GM23248 (cell line): ENCODE measurements around the gene PYURF. TPM values are rescaled to one million over a fixed set of nuclear protein-coding genes. Genes with fewer than 3 reads are reported as not detected.

ENCODE experiments used
- DNase-seq: peaks from one replicate; pipeline ENCODE4 v3.0.0-alpha.2; 2015
- H2AFZ ChIP-seq: fragments of 200-600 bp; sonication (generic); 2 replicates; pipeline ENCODE4 v1.6.1; 2016; ENCODE audit warnings: antibody characterized with exemption
- H3F3A ChIP-seq: fragments of 200-600 bp; sonication (generic); 2 replicates; pipeline ENCODE4 v1.6.1; 2016; ENCODE audit warnings: mild to moderate bottlenecking, antibody characterized with exemption, mixed run types; ENCODE audit not compliant: insufficient read depth
- H3K27ac ChIP-seq: fragments of 200-600 bp; sonication (generic); 2 replicates; pipeline ENCODE4 v1.5.1; 2016; ENCODE audit warnings: mild to moderate bottlenecking
- H3K27me3 ChIP-seq: fragments of 200-600 bp; sonication (generic); replicated peaks from 2 replicates; pipeline ENCODE4 v1.6.1; 2016; ENCODE audit warnings: mild to moderate bottlenecking; ENCODE audit not compliant: insufficient read depth
- H3K36me3 ChIP-seq: fragments of 200-600 bp; sonication (generic); 2 replicates; pipeline ENCODE4 v1.6.1; 2016; ENCODE audit warnings: low read depth, mild to moderate bottlenecking
- H3K4me1 ChIP-seq: fragments of 200-600 bp; sonication (generic); 2 replicates; pipeline ENCODE4 v1.6.1; 2016; ENCODE audit warnings: mild to moderate bottlenecking; ENCODE audit not compliant: insufficient read depth
- H3K4me2 ChIP-seq: fragments of 200-600 bp; sonication (generic); one replicate; pipeline ENCODE4 v1.6.1; 2016; ENCODE audit warnings: mild to moderate bottlenecking; ENCODE audit not compliant: unreplicated experiment
- H3K4me3 ChIP-seq: fragments of 200-600 bp; sonication (generic); 2 replicates; pipeline ENCODE4 v1.5.1; 2016; ENCODE audit warnings: mild to moderate bottlenecking
- H3K79me2 ChIP-seq: fragments of 200-600 bp; sonication (generic); 2 replicates; pipeline ENCODE4 v1.6.1; 2016; ENCODE audit warnings: mild to moderate bottlenecking; ENCODE audit not compliant: insufficient read depth
- H3K9ac ChIP-seq: fragments of 200-600 bp; sonication (generic); 2 replicates; pipeline ENCODE4 v1.6.1; 2016; ENCODE audit warnings: mild to moderate bottlenecking
- H3K9me2 ChIP-seq: fragments of 200-600 bp; sonication (generic); 2 replicates; pipeline ENCODE4 v1.6.1; 2016; ENCODE audit warnings: mixed run types, mild to moderate bottlenecking, moderate library complexity; ENCODE audit not compliant: insufficient read depth
- H3K9me3 ChIP-seq: fragments of 200-600 bp; sonication (generic); one replicate; pipeline ENCODE4 v1.6.1; 2017; ENCODE audit warnings: low read depth
- H4K20me1 ChIP-seq: fragments of 200-600 bp; sonication (generic); 2 replicates; pipeline ENCODE4 v1.6.0; 2016; ENCODE audit not compliant: insufficient read depth
- EZH2 ChIP-seq: fragments of 200-600 bp; sonication (generic); IDR thresholded peaks from 2 replicates; pipeline ENCODE4 v1.6.1; 2018; ENCODE audit warnings: antibody characterized with exemption, mild to moderate bottlenecking; ENCODE audit not compliant: insufficient read depth, poor library complexity, severe bottlenecking
- EZH2phosphoT487 ChIP-seq: fragments of 200-600 bp; sonication (generic); IDR thresholded peaks from 2 replicates; pipeline ENCODE4 v1.6.1; 2018; ENCODE audit warnings: antibody characterized with exemption, moderate library complexity, mild to moderate bottlenecking, low read depth; ENCODE audit not compliant: insufficient read depth
- WGBS, 2 experiments: methylation state at CpG; one replicate each; pipeline ENCODE4 v1.1.6; 2015 to 2017; ENCODE audit warnings: low lambda C conversion rate in 2 of 2, low coverage in 1 of 2; ENCODE audit errors: missing lambda C conversion rate in 2 of 2; 5-methylcytosine and 5-hydroxymethylcytosine counted together
- in situ Hi-C: fragments of 300-500 bp; cut with MboI; formaldehyde crosslinking; loops from 2 replicates; pipeline ENCODE4 v1.15.0; 2020
- polyA plus RNA-seq: library from polyadenylated mRNA; unstranded; fragments of >200 nt; fragmentation: Nextera tagmentation; extraction: Ambion mirVana; gene quantifications from 2 replicates; pipeline ENCODE4 v1.2.1, GENCODE V29; 2016
- total RNA-seq: library from RNA; depleted of rRNA; stranded (reverse); fragments of >200 nt; shearing (Covaris generic); gene quantifications from 2 replicates; pipeline ENCODE4 v1.2.3, GENCODE V29; 2014

Gene PYURF
- total and polyA plus RNA-seq, 2 experiments from 2014 or later = 93.8 to 178 TPM

DNA sequence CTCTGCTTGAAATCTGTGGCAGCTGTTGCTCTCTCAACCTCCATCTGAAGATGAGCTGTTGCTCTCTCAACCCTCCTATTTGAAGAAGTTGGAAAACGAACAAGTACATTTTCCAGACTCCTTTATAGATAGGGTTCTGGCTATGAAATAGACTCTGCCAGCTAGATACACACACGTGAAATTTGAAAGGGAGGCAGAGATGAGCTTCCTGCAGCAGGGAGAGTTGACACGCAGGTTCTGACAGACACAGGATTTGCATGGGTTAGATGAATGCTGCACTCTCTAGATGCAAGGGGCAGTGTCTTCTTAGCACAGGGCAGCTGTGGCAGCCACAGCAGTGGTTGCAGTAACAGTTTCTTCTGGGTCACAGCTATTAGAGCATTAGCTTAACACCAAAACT lies 8.0 kb upstream of the PYURF start:
- TF ChIP-seq EZH2 = no peak
- TF ChIP-seq EZH2phosphoT487 = no peak
- 10 to 15% methylated on average over 3 of the region's 3 CpGs for WGBS, 2 experiments
- H2AFZ ChIP-seq = peak overlapping the region; percentile 72
- in situ Hi-C loops = loop anchor here (10.0 to 25.0 kb wide), 3 partner anchors 123 to 493 kb away; no protein-coding TSS in a partner anchor
- peak; percentile 46 for DNase-seq
- H3K9ac ChIP-seq = peak overlapping the region; percentile 81
- H3K79me2 ChIP-seq = peaks cover 47% of the 10 kb centered on the region
- H3K9me3 ChIP-seq = no peaks in the 10 kb centered on the region
- peak overlapping the region; percentile 57 for H3K4me3 ChIP-seq
- H3K27ac ChIP-seq = peak overlapping the region; percentile 99
- peaks cover 39% of the 10 kb centered on the region for H3K4me1 ChIP-seq
- no peaks in the 10 kb centered on the region; the same call in 1 of the 2 replicates for H3K9me2 ChIP-seq
- no peaks in the 10 kb centered on the region for H3K36me3 ChIP-seq
- no peaks in the 10 kb centered on the region for H3K27me3 ChIP-seq
- peaks cover 37% of the 10 kb centered on the region for H3F3A ChIP-seq
- no peaks in the 10 kb centered on the region for H4K20me1 ChIP-seq
- peak overlapping the region; percentile 71 for H3K4me2 ChIP-seq

DNA sequence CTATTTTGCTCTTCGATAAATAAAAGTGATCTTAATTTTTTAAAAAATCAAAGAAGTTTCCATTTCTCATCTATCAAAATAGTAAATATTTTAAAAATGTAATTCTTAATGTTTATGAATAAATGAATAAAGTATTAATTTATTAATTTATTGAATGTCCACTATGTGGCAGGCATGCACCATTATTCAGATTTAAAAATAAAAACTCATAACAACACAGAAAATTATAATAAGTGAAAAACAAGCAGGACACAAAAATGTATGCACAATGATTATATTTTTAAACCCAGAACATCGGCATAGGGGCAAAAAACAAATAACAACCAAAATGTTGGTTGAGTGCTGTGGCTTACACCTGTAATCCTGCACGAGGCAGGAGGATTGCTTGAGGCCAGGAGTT lies 5.3 kb upstream of the PYURF start:
- no peaks in the 10 kb centered on the region for H3K27me3 ChIP-seq
- in situ Hi-C loops = loop anchor here (25.0 kb wide), 1 partner anchor 283 kb away; no protein-coding TSS in a partner anchor
- no peak overlapping the region for H3K4me2 ChIP-seq
- no peak overlapping the region for H3K27ac ChIP-seq
- H3K9me2 ChIP-seq = no peaks in the 10 kb centered on the region
- peaks cover 39% of the 10 kb centered on the region for H3K4me1 ChIP-seq
- no peaks in the 10 kb centered on the region for H3K9me3 ChIP-seq
- H3K36me3 ChIP-seq = no peaks in the 10 kb centered on the region
- no peaks in the 10 kb centered on the region for H4K20me1 ChIP-seq
- no peak overlapping the region for H3K4me3 ChIP-seq
- 62 to 64% methylated on average over 3 of the region's 3 CpGs for WGBS, 2 experiments
- H3F3A ChIP-seq = peaks cover 29% of the 10 kb centered on the region
- TF ChIP-seq EZH2phosphoT487 = no peak
- TF ChIP-seq EZH2 = no peak
- H3K79me2 ChIP-seq = peaks cover 73% of the 10 kb centered on the region
- DNase-seq = peak; percentile 38
- no peak overlapping the region for H2AFZ ChIP-seq
- no peak overlapping the region for H3K9ac ChIP-seq

DNA sequence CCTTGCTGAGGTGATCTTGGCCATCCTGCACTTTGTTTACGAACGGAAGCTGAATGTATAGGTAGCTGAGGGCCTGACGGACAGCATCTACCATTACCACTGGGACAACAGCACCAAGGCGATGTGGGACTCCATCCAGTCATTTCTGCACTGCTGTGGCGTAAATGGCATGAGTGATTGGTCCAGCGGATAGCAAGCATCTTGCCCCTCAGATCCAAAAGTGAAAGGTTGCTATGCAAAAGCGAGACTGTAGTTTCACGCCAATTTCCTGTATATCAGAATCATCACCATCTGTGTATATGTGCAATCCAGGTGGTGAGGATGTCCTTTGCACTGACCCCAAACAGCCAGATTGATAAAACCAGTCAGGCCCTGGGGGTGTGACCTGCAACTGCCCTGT lies 4.2 kb upstream of the PYURF start:
- Histone ChIP-seq H3K9me3 (no peaks in the 10 kb centered on the region), H3K36me3 (no peaks in the 10 kb centered on the region), H3K79me2 (peaks cover 83% of the 10 kb centered on the region), H3K4me2 (no peak overlapping the region), H4K20me1 (no peaks in the 10 kb centered on the region), H3K4me3 (no peak overlapping the region), H3K9ac (no peak overlapping the region), H3K9me2 (no peaks in the 10 kb centered on the region), H3F3A (peaks cover 19% of the 10 kb centered on the region), H3K4me1 (peaks cover 28% of the 10 kb centered on the region), H3K27me3 (no peaks in the 10 kb centered on the region), H3K27ac (no peak overlapping the region), H2AFZ (no peak overlapping the region)
- TF ChIP-seq EZH2phosphoT487 = no peak
- TF ChIP-seq EZH2 = no peak
- in situ Hi-C loops = loop anchor here (25.0 kb wide), 1 partner anchor 285 kb away; no protein-coding TSS in a partner anchor
- no peak for DNase-seq
- 92 to 99% methylated on average over 8 of the region's 8 CpGs for WGBS, 2 experiments

DNA sequence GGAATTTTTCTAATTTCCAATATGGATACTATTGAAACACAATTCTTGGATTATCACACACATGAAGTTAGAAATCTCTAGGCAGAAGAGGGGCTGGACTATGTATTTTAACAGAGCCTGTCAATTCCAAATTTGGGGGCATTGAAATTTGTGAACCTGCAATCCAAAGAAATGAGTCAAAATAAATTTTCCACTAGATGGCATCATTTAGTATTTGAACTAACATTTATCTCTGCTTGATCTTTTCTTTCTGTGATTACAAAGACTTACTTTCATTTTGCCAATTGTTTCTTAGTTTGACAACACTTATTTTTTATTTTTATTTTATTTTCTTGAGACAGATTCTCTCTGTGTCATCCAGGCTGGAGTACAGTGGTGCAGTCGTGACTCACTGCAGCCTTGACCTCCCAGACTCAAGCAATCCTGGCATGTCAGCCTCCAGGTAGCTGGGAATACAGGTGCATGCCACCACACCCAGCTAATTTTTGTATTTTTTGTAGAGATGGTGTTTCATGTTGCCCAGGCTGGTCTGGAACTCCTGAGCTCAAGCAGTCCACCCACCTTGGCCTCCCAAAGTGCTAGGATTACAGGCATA lies 2.7 kb upstream of the PYURF start:
- H3K36me3 ChIP-seq = peaks cover 1% of the 10 kb centered on the region; the same call in 1 of the 2 replicates
- H2AFZ ChIP-seq = no peak overlapping the region
- in situ Hi-C loops = loop anchor here (25.0 kb wide), 1 partner anchor 286 kb away; no protein-coding TSS in a partner anchor
- H3F3A ChIP-seq = peaks cover 20% of the 10 kb centered on the region
- H3K79me2 ChIP-seq = peaks cover 91% of the 10 kb centered on the region
- H3K9me2 ChIP-seq = no peaks in the 10 kb centered on the region
- peak; percentile 58 for DNase-seq
- H3K27me3 ChIP-seq = no peaks in the 10 kb centered on the region
- 0 to 3% methylated on average over 1 of the region's 1 CpG for WGBS, 2 experiments
- H3K9me3 ChIP-seq = no peaks in the 10 kb centered on the region
- H3K9ac ChIP-seq = peak overlapping the region; percentile 11; the same call in 1 of the 2 replicates
- peak overlapping the region; percentile 13 for H3K27ac ChIP-seq
- no peak overlapping the region for H3K4me3 ChIP-seq
- peaks cover 29% of the 10 kb centered on the region for H3K4me1 ChIP-seq
- H4K20me1 ChIP-seq = 0 out of 2 replicates have a peak, but pooled peaks cover 3% of the 10 kb centered on the region
- peak overlapping the region; percentile 22 for H3K4me2 ChIP-seq
- no peak for TF ChIP-seq EZH2
- TF ChIP-seq EZH2phosphoT487 = no peak
